UCSD-AML1 (cell line): ENCODE results near the gene PPP1R2B.

Source experiments
- DNase-seq: peaks from one replicate; lab custom pipeline; 2025; ENCODE audit not compliant: unreplicated experiment; lab: John Stamatoyannopoulos, UW

PPP1R2B gene

GRCh38 chr5:156871212-156871611 is 21.1 kb downstream of the PPP1R2B start:
- DNase-seq = no peak

- no peak for DNase-seq
Observed at GRCh38 chr5:156879665-156880285, 29.7 kb downstream of the PPP1R2B start.

GRCh38 chr5:156883316-156883875 is 33.3 kb downstream of the PPP1R2B start:
- DNase-seq = no peak

GRCh38 chr5:156888520-156888919 is 38.4 kb downstream of the PPP1R2B start:
- DNase-seq = no peak

GRCh38 chr5:156892223-156892622 is 42.1 kb downstream of the PPP1R2B start:
- no peak for DNase-seq

GRCh38 chr5:156892864-156893263 is 42.8 kb downstream of the PPP1R2B start:
- no peak for DNase-seq

- no peak for DNase-seq
Observed at GRCh38 chr5:156893517-156893916, 43.4 kb downstream of the PPP1R2B start.

- no peak for DNase-seq
Observed at GRCh38 chr5:156896546-156896945, 46.5 kb downstream of the PPP1R2B start.
